K562 (cell line): Measurements from ENCODE around the gene CDC37. TPM values are rescaled to one million over a fixed set of nuclear protein-coding genes. Genes with fewer than 3 reads are reported as not detected.
A peak's percentile ranks its signal among the peaks of the same experiment; 100 is the strongest.

Experiments
- CBFB ChIP-seq: sonication (generic); formaldehyde crosslinking; IDR thresholded peaks from 2 replicates; pipeline ENCODE4 v1.4.0; 2020; ENCODE audit warnings: mild to moderate bottlenecking, missing genetic modification reagents
- FIP1L1 ChIP-seq: fragments of 200-400 bp; formaldehyde crosslinking; IDR thresholded peaks from 2 replicates; pipeline ENCODE4 v1.6.1; 2018; ENCODE audit warnings: mild to moderate bottlenecking, low read depth, low read length; ENCODE audit not compliant: poor library complexity, severe bottlenecking
- NFIC ChIP-seq: fragments of 450-650 bp; IDR thresholded peaks from 2 replicates; pipeline ENCODE4 v1.6.1; 2017; ENCODE audit warnings: mild to moderate bottlenecking, inconsistent platforms
- RCOR1 ChIP-seq, 2 experiments: IDR thresholded peaks; 2 replicates each; pipeline ENCODE4 v1.6.1; 2012; ENCODE audit warnings: low read depth in 2 of 2, low read length in 2 of 2, borderline replicate concordance in 1 of 2, improper control_type of control experiment in 1 of 2
- TCF7 ChIP-seq: sonication (generic); IDR thresholded peaks from 2 replicates; pipeline ENCODE4 v1.6.1; 2016; ENCODE audit warnings: antibody characterized with exemption, borderline replicate concordance
- ZNF717 ChIP-seq: fragments of 250-450 bp; sonication (Bioruptor Pico); IDR thresholded peaks from 2 replicates; pipeline ENCODE4 v1.5.0; 2021
- polyA plus RNA-seq, 8 experiments: library from polyadenylated mRNA; depleted of rRNA in 4 of 8; stranded (reverse) in 5 of 8; unstranded in 3 of 8; fragments of >200 nt; fragmentation: Nextera tagmentation in 2 of 8; fragmentation: Illumina TruSeq in 1 of 8; extraction: Ambion mirVana in 2 of 8; extraction: Trizol in 1 of 8; gene quantifications; 2 replicates each; pipeline versions ENCODE4 v1.2.1 to v1.2.3, GENCODE V29; 2011 to 2014; ENCODE audit warnings: inconsistent platforms in 1 of 8, missing spikeins in 1 of 8
- total RNA-seq, 7 experiments: library from RNA; depleted of rRNA in 6 of 7; stranded (reverse); fragments of >200 nt in 6 of 7; fragmentation: Illumina TruSeq in 2 of 7; extraction: Trizol in 2 of 7; gene quantifications; 2 replicates each; pipeline versions ENCODE4 v1.2.1 to v1.2.3, GENCODE V29; 2011 to 2021; ENCODE audit warnings: low replicate concordance in 1 of 7
- TF ChIP-seq, protein P1 (sequence below): sonication (generic); formaldehyde crosslinking; IDR thresholded peaks from 2 replicates; pipeline ENCODE4 v1.8.0; 2023; ENCODE audit warnings: missing genetic modification reagents, mild to moderate bottlenecking, borderline replicate concordance

The CDC37 gene
- total and polyA plus RNA-seq, 9 of the 15 experiments (the other 6 are each of a cell fraction or from before 2014, with no cell fraction given), result 6.6 to 538 (median 227) TPM

DNA sequence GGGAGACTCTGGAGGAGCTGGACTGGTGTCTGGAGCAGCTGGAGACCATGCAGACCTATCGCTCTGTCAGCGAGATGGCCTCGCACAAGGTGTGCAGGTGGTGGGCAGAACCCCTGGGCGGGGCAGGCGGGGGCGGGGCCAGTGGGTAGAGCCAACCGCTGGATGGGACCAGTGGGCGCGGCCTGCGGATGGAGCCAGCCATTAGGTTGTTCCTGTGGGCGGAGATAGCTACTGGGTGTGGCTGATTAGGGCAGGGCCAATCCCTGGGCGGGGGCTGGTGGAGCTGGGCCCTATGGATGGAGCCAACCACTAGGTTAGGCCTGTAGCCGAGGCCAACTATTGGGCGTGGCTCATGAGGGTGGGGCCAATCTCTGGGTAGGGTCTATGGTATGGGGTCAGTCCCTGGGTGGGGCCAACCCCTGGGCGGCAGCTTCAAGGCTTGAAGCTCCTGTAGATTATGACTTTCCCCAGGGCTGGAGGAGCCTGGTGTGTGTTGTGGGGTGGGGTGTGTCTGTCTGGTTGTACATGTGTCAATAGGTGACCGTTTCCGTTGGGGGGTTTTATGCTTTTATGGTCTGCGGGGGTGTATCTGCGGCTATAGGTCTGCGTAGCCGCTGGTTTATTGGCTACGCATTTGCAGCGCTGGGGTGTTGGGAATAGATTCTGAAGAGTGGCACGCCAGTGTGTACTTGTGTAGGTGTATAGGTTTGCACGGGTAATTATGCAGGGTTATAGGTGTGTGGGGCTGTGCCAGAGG, 47.7 kb upstream of the CDC37 start (continued):
- TF ChIP-seq, protein P1, sequence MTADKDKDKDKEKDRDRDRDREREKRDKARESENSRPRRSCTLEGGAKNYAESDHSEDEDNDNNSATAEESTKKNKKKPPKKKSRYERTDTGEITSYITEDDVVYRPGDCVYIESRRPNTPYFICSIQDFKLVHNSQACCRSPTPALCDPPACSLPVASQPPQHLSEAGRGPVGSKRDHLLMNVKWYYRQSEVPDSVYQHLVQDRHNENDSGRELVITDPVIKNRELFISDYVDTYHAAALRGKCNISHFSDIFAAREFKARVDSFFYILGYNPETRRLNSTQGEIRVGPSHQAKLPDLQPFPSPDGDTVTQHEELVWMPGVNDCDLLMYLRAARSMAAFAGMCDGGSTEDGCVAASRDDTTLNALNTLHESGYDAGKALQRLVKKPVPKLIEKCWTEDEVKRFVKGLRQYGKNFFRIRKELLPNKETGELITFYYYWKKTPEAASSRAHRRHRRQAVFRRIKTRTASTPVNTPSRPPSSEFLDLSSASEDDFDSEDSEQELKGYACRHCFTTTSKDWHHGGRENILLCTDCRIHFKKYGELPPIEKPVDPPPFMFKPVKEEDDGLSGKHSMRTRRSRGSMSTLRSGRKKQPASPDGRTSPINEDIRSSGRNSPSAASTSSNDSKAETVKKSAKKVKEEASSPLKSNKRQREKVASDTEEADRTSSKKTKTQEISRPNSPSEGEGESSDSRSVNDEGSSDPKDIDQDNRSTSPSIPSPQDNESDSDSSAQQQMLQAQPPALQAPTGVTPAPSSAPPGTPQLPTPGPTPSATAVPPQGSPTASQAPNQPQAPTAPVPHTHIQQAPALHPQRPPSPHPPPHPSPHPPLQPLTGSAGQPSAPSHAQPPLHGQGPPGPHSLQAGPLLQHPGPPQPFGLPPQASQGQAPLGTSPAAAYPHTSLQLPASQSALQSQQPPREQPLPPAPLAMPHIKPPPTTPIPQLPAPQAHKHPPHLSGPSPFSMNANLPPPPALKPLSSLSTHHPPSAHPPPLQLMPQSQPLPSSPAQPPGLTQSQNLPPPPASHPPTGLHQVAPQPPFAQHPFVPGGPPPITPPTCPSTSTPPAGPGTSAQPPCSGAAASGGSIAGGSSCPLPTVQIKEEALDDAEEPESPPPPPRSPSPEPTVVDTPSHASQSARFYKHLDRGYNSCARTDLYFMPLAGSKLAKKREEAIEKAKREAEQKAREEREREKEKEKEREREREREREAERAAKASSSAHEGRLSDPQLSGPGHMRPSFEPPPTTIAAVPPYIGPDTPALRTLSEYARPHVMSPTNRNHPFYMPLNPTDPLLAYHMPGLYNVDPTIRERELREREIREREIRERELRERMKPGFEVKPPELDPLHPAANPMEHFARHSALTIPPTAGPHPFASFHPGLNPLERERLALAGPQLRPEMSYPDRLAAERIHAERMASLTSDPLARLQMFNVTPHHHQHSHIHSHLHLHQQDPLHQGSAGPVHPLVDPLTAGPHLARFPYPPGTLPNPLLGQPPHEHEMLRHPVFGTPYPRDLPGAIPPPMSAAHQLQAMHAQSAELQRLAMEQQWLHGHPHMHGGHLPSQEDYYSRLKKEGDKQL (CRISPR knock-in tag), result no peak
- TF ChIP-seq RCOR1 (IDR thresholded peaks at IDR 0.05; ENCODE audit: borderline replicate concordance in 1 of 2, low read depth in 2 of 2, low read length in 2 of 2) (peak in 1 of 2 experiments; percentile 67; a peak in 2 of 4 replicates), CBFB (CRISPR knock-in tag) (no peak), TCF7 (no peak), FIP1L1 (no peak), ZNF717 (no peak), NFIC (no peak)
